WTC11 (cell line): ENCODE data around the gene FAM124A. TPM values are rescaled to one million over a fixed set of nuclear protein-coding genes. Genes with fewer than 3 reads are reported as not detected.

ENCODE experiments used
- ATAC-seq: fragments of 200-7000 bp; cut with Tn5 transposase; 2 replicates; pipeline ENCODE4 v1.10.0; 2021; ENCODE audit warnings: mild to moderate bottlenecking, moderate library complexity
- CTCF ChIA-PET: fragments of 300-600 bp; sonication (Branson Sonifier 250); formaldehyde crosslinking; loops from one replicate; lab custom pipeline; 2021; ENCODE audit warnings: antibody characterized with exemption; lab: Charles Lee
- POLR2A ChIA-PET: fragments of 350-600 bp; sonication (Branson Sonifier 250); formaldehyde crosslinking; loops from one replicate; lab custom pipeline; 2021; ENCODE audit warnings: antibody characterized with exemption; lab: Charles Lee
- DNase-seq: peaks from one replicate; pipeline ENCODE4 v3.0.0; 2021; ENCODE audit warnings: low spot score
- H3K27ac Mint-ChIP-seq: 2 replicates; pipeline ENCODE4 v1.8.0; 2021; ENCODE audit warnings: mixed read lengths
- H3K27me3 Mint-ChIP-seq: 2 replicates; pipeline ENCODE4 v1.8.0; 2021; ENCODE audit warnings: low read depth, mild to moderate bottlenecking, moderate library complexity, mixed read lengths
- H3K36me3 Mint-ChIP-seq: 2 replicates; pipeline ENCODE4 v1.8.0; 2021; ENCODE audit warnings: mixed read lengths
- H3K4me1 Mint-ChIP-seq: 2 replicates; pipeline ENCODE4 v1.8.0; 2022; ENCODE audit warnings: mixed read lengths
- H3K4me3 Mint-ChIP-seq: 2 replicates; pipeline ENCODE4 v1.8.0; 2021; ENCODE audit warnings: mild to moderate bottlenecking, moderate library complexity, mixed read lengths
- H3K9me3 Mint-ChIP-seq: 2 replicates; pipeline ENCODE4 v1.8.0; 2021; ENCODE audit warnings: mixed read lengths
- CREB1 ChIP-seq: sonication (generic); formaldehyde crosslinking; IDR thresholded peaks from 2 replicates; pipeline ENCODE4 v1.8.0; 2023; ENCODE audit warnings: mild to moderate bottlenecking, missing genetic modification reagents
- CTCF ChIP-seq: fragments of 200-600 bp; IDR thresholded peaks from 2 replicates; pipeline ENCODE4 v1.8.0; 2022; ENCODE audit warnings: antibody characterized with exemption
- FOXK1 ChIP-seq: sonication (generic); formaldehyde crosslinking; IDR thresholded peaks from 2 replicates; pipeline ENCODE4 v1.8.0; 2022; ENCODE audit warnings: mild to moderate bottlenecking, moderate library complexity, missing genetic modification reagents
- FOXP1 ChIP-seq: sonication (generic); formaldehyde crosslinking; IDR thresholded peaks from 2 replicates; pipeline ENCODE4 v1.8.0; 2022; ENCODE audit warnings: missing genetic modification reagents, mild to moderate bottlenecking, moderate library complexity, borderline replicate concordance
- JUN ChIP-seq: sonication (generic); formaldehyde crosslinking; IDR thresholded peaks from 2 replicates; pipeline ENCODE4 v1.8.0; 2023; ENCODE audit warnings: mild to moderate bottlenecking, missing genetic modification reagents
- KAT7 ChIP-seq: sonication (generic); formaldehyde crosslinking; IDR thresholded peaks from 2 replicates; pipeline ENCODE4 v1.8.1; 2023; ENCODE audit warnings: missing genetic modification reagents, mild to moderate bottlenecking, borderline replicate concordance
- TEAD1 ChIP-seq: sonication (generic); formaldehyde crosslinking; IDR thresholded peaks from 2 replicates; pipeline ENCODE4 v1.8.0; 2022; ENCODE audit warnings: mild to moderate bottlenecking, missing genetic modification reagents
- ZBTB43 ChIP-seq: sonication (generic); formaldehyde crosslinking; IDR thresholded peaks from 2 replicates; pipeline ENCODE4 v1.8.1; 2023; ENCODE audit warnings: mild to moderate bottlenecking, missing genetic modification reagents
- ZNF281 ChIP-seq: sonication (generic); formaldehyde crosslinking; IDR thresholded peaks from 2 replicates; pipeline ENCODE4 v1.8.0; 2023; ENCODE audit warnings: mild to moderate bottlenecking, missing genetic modification reagents
- ZNF396 ChIP-seq: fragments of 250-450 bp; sonication (Bioruptor Pico); IDR thresholded peaks from 2 replicates; pipeline ENCODE4 v1.8.0; 2021; ENCODE audit warnings: mild to moderate bottlenecking, moderate library complexity, borderline replicate concordance
- total RNA-seq: library from RNA; stranded (reverse); gene quantifications from 3 replicates; pipeline ENCODE4 v1.2.3, GENCODE V29; 2021
- TF ChIP-seq, protein P1 (sequence below): sonication (generic); formaldehyde crosslinking; IDR thresholded peaks from 2 replicates; pipeline ENCODE4 v1.8.0; 2023; ENCODE audit warnings: missing genetic modification reagents
- TF ChIP-seq, protein P2 (sequence below): fragments of 250-450 bp; sonication (Bioruptor Pico); IDR thresholded peaks from 2 replicates; pipeline ENCODE4 v2.1.2; 2022; ENCODE audit warnings: mild to moderate bottlenecking, moderate library complexity

Gene FAM124A
- total RNA-seq, 1 experiment from 2014 or later = 45.8 TPM

GRCh38 chr13:51311957-51312520, 89.8 kb downstream of the FAM124A start:
- Mint-ChIP-seq H3K27ac (peak overlapping the region; percentile 61; the same call in 1 of the 2 replicates), H3K27me3 (peaks cover 10% of the 10 kb centered on the region), H3K9me3 (peaks cover 3% of the 10 kb centered on the region; the same call in 1 of the 2 replicates), H3K4me3 (no peak overlapping the region), H3K36me3 (peaks cover 2% of the 10 kb centered on the region; the same call in 1 of the 2 replicates), H3K4me1 (peaks cover 39% of the 10 kb centered on the region)
- ATAC-seq (peak; percentile 83), DNase-seq (no peak)
- TF ChIP-seq ZNF281 (CRISPR knock-in tag) = no peak
- peak; percentile 43; the same call in 1 of the 2 replicates for TF ChIP-seq TEAD1 (CRISPR knock-in tag)
- ChIA-PET CTCF (interaction anchor here (0.7 to 5.8 kb wide), 5 partner anchors 10 to 191 kb away, joined by 3 to 40 read pairs (median 3); no protein-coding TSS in a partner anchor), POLR2A (no interaction called here)

GRCh38 chr13:51313619-51314018, 91.4 kb downstream of the FAM124A start:
- no peak for ATAC-seq
- Mint-ChIP-seq H3K27ac (no peak overlapping the region), H3K27me3 (peaks cover 10% of the 10 kb centered on the region), H3K36me3 (peaks cover 2% of the 10 kb centered on the region; the same call in 1 of the 2 replicates), H3K4me3 (no peak overlapping the region), H3K9me3 (peaks cover 3% of the 10 kb centered on the region; the same call in 1 of the 2 replicates), H3K4me1 (peaks cover 28% of the 10 kb centered on the region)
- POLR2A ChIA-PET = no interaction called here
- no peak for DNase-seq
- TF ChIP-seq FOXP1 (CRISPR knock-in tag) = no peak
- CTCF ChIA-PET = interaction anchor here (5.8 kb wide), 1 partner anchor 27 kb away, joined by 40 read pairs; no protein-coding TSS in a partner anchor

DNA sequence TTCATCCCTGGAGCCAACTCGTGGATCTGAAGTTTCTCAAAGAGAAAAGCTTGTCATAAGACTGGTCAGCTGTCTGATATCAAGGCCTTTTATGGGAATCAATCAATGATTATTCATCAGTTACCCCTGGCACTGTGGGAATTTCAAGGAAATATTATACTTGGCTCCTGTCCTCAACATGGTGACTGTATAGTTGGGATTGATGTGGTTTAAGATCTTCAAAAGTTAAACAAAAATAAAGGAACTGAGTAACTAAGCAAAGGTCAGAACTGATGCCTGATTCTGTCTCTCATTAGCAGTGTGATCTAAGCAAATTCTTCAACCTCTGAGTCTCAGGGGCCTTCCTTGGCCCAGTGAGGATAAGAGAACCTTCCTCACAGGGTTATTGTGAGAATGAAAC, 95.1 kb downstream of the FAM124A start:
- no peak for DNase-seq
- Mint-ChIP-seq H3K36me3 (peaks cover under 1% of the 10 kb centered on the region; the same call in 1 of the 2 replicates), H3K9me3 (peaks cover under 1% of the 10 kb centered on the region; the same call in 1 of the 2 replicates), H3K27ac (no peak overlapping the region), H3K4me3 (no peak overlapping the region), H3K27me3 (peaks cover 16% of the 10 kb centered on the region), H3K4me1 (peaks cover 20% of the 10 kb centered on the region)
- TF ChIP-seq CREB1 = no peak
- TF ChIP-seq TEAD1 (CRISPR knock-in tag) = no peak
- TF ChIP-seq, protein P1, sequence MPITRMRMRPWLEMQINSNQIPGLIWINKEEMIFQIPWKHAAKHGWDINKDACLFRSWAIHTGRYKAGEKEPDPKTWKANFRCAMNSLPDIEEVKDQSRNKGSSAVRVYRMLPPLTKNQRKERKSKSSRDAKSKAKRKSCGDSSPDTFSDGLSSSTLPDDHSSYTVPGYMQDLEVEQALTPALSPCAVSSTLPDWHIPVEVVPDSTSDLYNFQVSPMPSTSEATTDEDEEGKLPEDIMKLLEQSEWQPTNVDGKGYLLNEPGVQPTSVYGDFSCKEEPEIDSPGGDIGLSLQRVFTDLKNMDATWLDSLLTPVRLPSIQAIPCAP (CRISPR knock-in tag) = no peak
- ChIA-PET POLR2A (interaction anchor here (0.7 kb wide), 1 partner anchor 356 kb away, joined by 4 read pairs; no protein-coding TSS in a partner anchor), CTCF (no interaction called here)
- ATAC-seq = no peak

DNA sequence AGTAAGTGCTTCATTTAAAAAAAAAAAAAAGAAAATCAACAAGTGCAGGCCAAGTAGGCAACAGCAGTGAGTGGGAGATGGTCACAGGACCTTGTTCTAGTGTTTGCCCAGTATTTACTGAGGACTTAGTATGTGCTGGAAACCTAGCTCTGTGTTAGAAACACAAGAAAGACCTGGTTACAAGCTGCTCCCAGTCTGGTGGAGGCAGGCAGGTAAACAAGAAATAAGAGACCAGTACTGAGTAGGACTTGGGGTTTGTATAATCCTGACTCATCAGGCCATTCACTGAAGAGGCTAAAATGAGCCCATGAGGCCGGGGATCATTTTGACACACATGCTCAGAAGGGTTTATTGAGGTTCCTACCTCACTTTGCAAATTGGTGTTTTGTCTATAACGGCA, 95.8 kb downstream of the FAM124A start:
- DNase-seq = no peak
- H3K4me3 Mint-ChIP-seq = no peak overlapping the region
- H3K27ac Mint-ChIP-seq = no peak overlapping the region
- no peak for ATAC-seq
- CTCF ChIA-PET = no interaction called here
- H3K36me3 Mint-ChIP-seq = no peaks in the 10 kb centered on the region
- H3K9me3 Mint-ChIP-seq = no peaks in the 10 kb centered on the region
- POLR2A ChIA-PET = interaction anchor here (0.7 kb wide), 1 partner anchor 355 kb away, joined by 4 read pairs; no protein-coding TSS in a partner anchor
- TF ChIP-seq FOXK1 (no peak), ZBTB43 (no peak)
- H3K27me3 Mint-ChIP-seq = peaks cover 16% of the 10 kb centered on the region
- peaks cover 19% of the 10 kb centered on the region for H3K4me1 Mint-ChIP-seq

GRCh38 chr13:51318876-51319275, 96.7 kb downstream of the FAM124A start:
- Mint-ChIP-seq H3K9me3 (no peaks in the 10 kb centered on the region), H3K4me1 (peaks cover 28% of the 10 kb centered on the region), H3K27ac (no peak overlapping the region), H3K27me3 (peaks cover 16% of the 10 kb centered on the region), H3K4me3 (no peak overlapping the region), H3K36me3 (no peaks in the 10 kb centered on the region)
- DNase-seq = no peak
- no peak for ATAC-seq
- CTCF ChIA-PET = no interaction called here
- POLR2A ChIA-PET = no interaction called here
- TF ChIP-seq CTCF (no peak), KAT7 (CRISPR knock-in tag) (no peak), JUN (CRISPR knock-in tag) (no peak), ZNF396 (CRISPR knock-in tag) (no peak), ZNF281 (CRISPR knock-in tag) (no peak)
- TF ChIP-seq, protein P2, sequence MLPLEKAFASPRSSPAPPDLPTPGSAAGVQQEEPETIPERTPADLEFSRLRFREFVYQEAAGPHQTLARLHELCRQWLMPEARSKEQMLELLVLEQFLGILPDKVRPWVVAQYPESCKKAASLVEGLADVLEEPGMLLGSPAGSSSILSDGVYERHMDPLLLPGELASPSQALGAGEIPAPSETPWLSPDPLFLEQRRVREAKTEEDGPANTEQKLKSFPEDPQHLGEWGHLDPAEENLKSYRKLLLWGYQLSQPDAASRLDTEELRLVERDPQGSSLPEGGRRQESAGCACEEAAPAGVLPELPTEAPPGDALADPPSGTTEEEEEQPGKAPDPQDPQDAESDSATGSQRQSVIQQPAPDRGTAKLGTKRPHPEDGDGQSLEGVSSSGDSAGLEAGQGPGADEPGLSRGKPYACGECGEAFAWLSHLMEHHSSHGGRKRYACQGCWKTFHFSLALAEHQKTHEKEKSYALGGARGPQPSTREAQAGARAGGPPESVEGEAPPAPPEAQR (CRISPR knock-in tag) = no peak
